K562 (cell line): Measurements from ENCODE around the gene KCNQ5. TPM values are rescaled to one million over a fixed set of nuclear protein-coding genes. Genes with fewer than 3 reads are reported as not detected.

Source experiments
- ATAC-seq: fragments of 200-7000 bp; cut with Tn5 transposase; 3 replicates; pipeline ENCODE4 v1.9.1; 2020; ENCODE audit warnings: moderate library complexity
- BruUV-seq: library from RNA; stranded (reverse); fragments of 400-500 nt; replicated peaks from 2 replicates; lab custom pipeline; 2021; lab: Mats Ljungman, UMichigan
- CTCF ChIA-PET: fragments of 300-600 bp; formaldehyde crosslinking; extraction: SDS; loops from one replicate; lab custom pipeline; 2021; ENCODE audit warnings: low intra/inter-chr PET ratio; lab: Yijun Ruan, JAX
- POLR2A ChIA-PET: fragments of 300-600, 350-650 bp; sonication (Branson Sonifier 250); formaldehyde crosslinking; extraction: SDS; loops from one replicate; lab custom pipeline; 2021; ENCODE audit warnings: antibody characterized with exemption, inconsistent platforms; lab: Yijun Ruan, JAX
- DNase-seq, 4 experiments: peaks; one replicate each; pipeline versions ENCODE4 v3.0.0 to v3.0.0-alpha.2; 2011 to 2018; ENCODE audit warnings: low spot score in 3 of 4, mixed read lengths in 3 of 4; ENCODE audit errors: extremely low read depth in 1 of 4
- FAIRE-seq: peaks from 2 replicates; lab custom pipeline; 2011; peaks lifted over from hg19 to GRCh38; lab: Jason Lieb, UNC
- H2AFZ ChIP-seq: 2 replicates; pipeline ENCODE4 v1.6.0; 2011; ENCODE audit warnings: low read depth, low read length, control low read depth, inconsistent platforms
- H3K27ac ChIP-seq: fragments of 200-600 bp; 3 replicates; pipeline ENCODE4 v1.8.0; 2011; ENCODE audit warnings: low read depth, mild to moderate bottlenecking, control low read depth, inconsistent platforms, low read length, moderate library complexity, mixed read lengths; ENCODE audit errors: extremely low read depth
- H3K27me3 ChIP-seq, 2 experiments: fragments of 300-600 bp in 1 of 2; 2 replicates in 1 of 2; 3 replicates in 1 of 2; pipeline versions ENCODE4 v1.6.0 to v1.8.0; 2011; ENCODE audit warnings: inconsistent platforms in 2 of 2, low read length in 2 of 2, mild to moderate bottlenecking in 1 of 2, mixed read lengths in 1 of 2, moderate library complexity in 1 of 2; ENCODE audit not compliant: control insufficient read depth in 2 of 2, insufficient read depth in 2 of 2
- H3K36me3 ChIP-seq: fragments of 300-600 bp; 3 replicates; pipeline ENCODE4 v1.8.0; 2011; ENCODE audit warnings: mild to moderate bottlenecking, low read length, inconsistent platforms; ENCODE audit not compliant: control insufficient read depth, insufficient read depth
- H3K4me1 ChIP-seq, 2 experiments: fragments of 200-600 bp in 1 of 2; replicated peaks in 1 of 2; 2 replicates in 1 of 2; 3 replicates in 1 of 2; pipeline versions ENCODE4 v1.5.1 to v1.8.0; 2011; ENCODE audit warnings: inconsistent platforms in 2 of 2, low read length in 2 of 2, mild to moderate bottlenecking in 1 of 2, mixed read lengths in 1 of 2, moderate library complexity in 1 of 2; ENCODE audit not compliant: control insufficient read depth in 2 of 2, insufficient read depth in 2 of 2
- H3K4me2 ChIP-seq: 2 replicates; pipeline ENCODE4 v1.6.1; 2011; ENCODE audit warnings: low read length, control low read depth, inconsistent platforms, mixed read lengths; ENCODE audit not compliant: insufficient read depth
- H3K4me3 ChIP-seq: fragments of 200-600 bp; sonication (generic), shearing (Covaris generic); 2 replicates; pipeline ENCODE4 v1.5.1; 2016; ENCODE audit warnings: control low read depth, inconsistent platforms
- H3K79me2 ChIP-seq: fragments of 200-600 bp; 3 replicates; pipeline ENCODE4 v1.8.0; 2011; ENCODE audit warnings: low read length, inconsistent platforms; ENCODE audit not compliant: control insufficient read depth, insufficient read depth
- H3K9ac ChIP-seq, 2 experiments: 2 replicates each; pipeline versions ENCODE4 v1.6.0 to v1.6.1; 2011; ENCODE audit warnings: low read depth in 2 of 2, low read length in 2 of 2, control low read depth in 1 of 2, inconsistent platforms in 1 of 2, mild to moderate bottlenecking in 1 of 2, mixed read lengths in 1 of 2; ENCODE audit not compliant: insufficient read depth in 1 of 2
- H3K9me1 ChIP-seq: one replicate; pipeline ENCODE4 v1.6.0; 2011; ENCODE audit warnings: inconsistent platforms, mild to moderate bottlenecking, low read length, moderate library complexity; ENCODE audit not compliant: control insufficient read depth, insufficient read depth
- H3K9me3 ChIP-seq: replicated peaks from 2 replicates; pipeline ENCODE4 v1.5.1; 2011; ENCODE audit warnings: low read depth, low read length, inconsistent platforms; ENCODE audit not compliant: control insufficient read depth, insufficient read depth
- H4K20me1 ChIP-seq: replicated peaks from 2 replicates; pipeline ENCODE4 v1.6.1; 2011; ENCODE audit warnings: low read length, inconsistent platforms, mixed read lengths; ENCODE audit not compliant: control insufficient read depth, insufficient read depth
- BHLHE40 ChIP-seq: IDR thresholded peaks from 2 replicates; pipeline ENCODE4 v1.6.1; 2011; ENCODE audit warnings: low read length, improper control_type of control experiment
- BRF1 ChIP-seq: IDR thresholded peaks from 3 replicates; pipeline ENCODE4 v1.6.1; 2011; ENCODE audit warnings: borderline replicate concordance, mild to moderate bottlenecking; ENCODE audit not compliant: insufficient read length; ENCODE audit errors: extremely low read depth
- NFIX ChIP-seq: fragments of 250-450 bp; sonication (Bioruptor Pico); IDR thresholded peaks from 2 replicates; pipeline ENCODE4 v1.4.0; 2020; ENCODE audit warnings: low read depth, mild to moderate bottlenecking, moderate library complexity
- WGBS: fragments of 100-300 bp; shearing (Covaris generic); methylation state at CpG from one replicate; pipeline ENCODE4 v1.1.6; 2016; ENCODE audit warnings: low coverage, mixed read lengths; ENCODE audit not compliant: insufficient coverage; ENCODE audit errors: missing lambda C conversion rate; 5-methylcytosine and 5-hydroxymethylcytosine counted together
- in situ Hi-C: fragments of 300-500 bp; cut with MboI; formaldehyde crosslinking; loops from 4 replicates; pipeline ENCODE4 v1.15.0; 2018; ENCODE audit warnings: inconsistent platforms, mixed read lengths
- intact Hi-C: fragments of 100-400 bp; cut with micrococcal nuclease; formaldehyde crosslinking; loops from 2 replicates; pipeline ENCODE4 v1.14.2; 2022
- polyA plus RNA-seq, 8 experiments: library from polyadenylated mRNA; depleted of rRNA in 4 of 8; stranded (reverse) in 5 of 8; unstranded in 3 of 8; fragments of >200 nt; fragmentation: Nextera tagmentation in 2 of 8; fragmentation: Illumina TruSeq in 1 of 8; extraction: Ambion mirVana in 2 of 8; extraction: Trizol in 1 of 8; gene quantifications; 2 replicates each; pipeline versions ENCODE4 v1.2.1 to v1.2.3, GENCODE V29; 2011 to 2014; ENCODE audit warnings: inconsistent platforms in 1 of 8, missing spikeins in 1 of 8
- total RNA-seq, 7 experiments: library from RNA; depleted of rRNA in 6 of 7; stranded (reverse); fragments of >200 nt in 6 of 7; fragmentation: Illumina TruSeq in 2 of 7; extraction: Trizol in 2 of 7; gene quantifications; 2 replicates each; pipeline versions ENCODE4 v1.2.1 to v1.2.3, GENCODE V29; 2011 to 2021; ENCODE audit warnings: low replicate concordance in 1 of 7
- TF ChIP-seq, protein P1 (sequence below): fragments of 450-650 bp; IDR thresholded peaks from 2 replicates; pipeline ENCODE4 v1.6.1; 2017; ENCODE audit warnings: antibody characterized with exemption, mild to moderate bottlenecking
- TF ChIP-seq, protein P2 (sequence below): fragments of 450-650 bp; IDR thresholded peaks from 2 replicates; pipeline ENCODE4 v1.6.1; 2016; ENCODE audit warnings: mild to moderate bottlenecking, moderate library complexity

The KCNQ5 gene
- total and polyA plus RNA-seq, 9 of the 15 experiments (the other 6 are each of a cell fraction or from before 2014, with no cell fraction given): 0.31 to 5.9 (median 2.6) TPM

DNA sequence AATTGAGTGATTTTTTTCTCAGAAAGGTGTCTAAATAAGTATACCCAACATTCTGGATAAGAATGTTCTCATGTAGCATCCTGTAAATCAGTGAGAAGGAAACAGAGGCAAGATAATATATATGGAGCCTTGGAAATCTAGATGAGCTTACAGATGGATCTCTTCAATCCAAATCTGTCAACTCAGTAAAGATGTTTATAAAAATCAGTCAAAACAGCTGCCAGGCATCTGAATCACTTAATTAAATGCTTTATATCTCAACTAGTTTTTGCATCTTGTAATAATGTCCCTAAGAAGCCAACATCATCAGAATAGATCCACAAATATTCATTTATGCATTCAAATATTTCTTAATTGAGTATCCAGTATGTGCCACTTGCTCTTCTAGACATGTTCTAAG is 303.3 kb downstream of the KCNQ5 start (continued):
- no peak for TF ChIP-seq BRF1
- no peak for TF ChIP-seq BHLHE40
- no peak for TF ChIP-seq NFIX (CRISPR knock-in tag)
- TF ChIP-seq, protein P1, sequence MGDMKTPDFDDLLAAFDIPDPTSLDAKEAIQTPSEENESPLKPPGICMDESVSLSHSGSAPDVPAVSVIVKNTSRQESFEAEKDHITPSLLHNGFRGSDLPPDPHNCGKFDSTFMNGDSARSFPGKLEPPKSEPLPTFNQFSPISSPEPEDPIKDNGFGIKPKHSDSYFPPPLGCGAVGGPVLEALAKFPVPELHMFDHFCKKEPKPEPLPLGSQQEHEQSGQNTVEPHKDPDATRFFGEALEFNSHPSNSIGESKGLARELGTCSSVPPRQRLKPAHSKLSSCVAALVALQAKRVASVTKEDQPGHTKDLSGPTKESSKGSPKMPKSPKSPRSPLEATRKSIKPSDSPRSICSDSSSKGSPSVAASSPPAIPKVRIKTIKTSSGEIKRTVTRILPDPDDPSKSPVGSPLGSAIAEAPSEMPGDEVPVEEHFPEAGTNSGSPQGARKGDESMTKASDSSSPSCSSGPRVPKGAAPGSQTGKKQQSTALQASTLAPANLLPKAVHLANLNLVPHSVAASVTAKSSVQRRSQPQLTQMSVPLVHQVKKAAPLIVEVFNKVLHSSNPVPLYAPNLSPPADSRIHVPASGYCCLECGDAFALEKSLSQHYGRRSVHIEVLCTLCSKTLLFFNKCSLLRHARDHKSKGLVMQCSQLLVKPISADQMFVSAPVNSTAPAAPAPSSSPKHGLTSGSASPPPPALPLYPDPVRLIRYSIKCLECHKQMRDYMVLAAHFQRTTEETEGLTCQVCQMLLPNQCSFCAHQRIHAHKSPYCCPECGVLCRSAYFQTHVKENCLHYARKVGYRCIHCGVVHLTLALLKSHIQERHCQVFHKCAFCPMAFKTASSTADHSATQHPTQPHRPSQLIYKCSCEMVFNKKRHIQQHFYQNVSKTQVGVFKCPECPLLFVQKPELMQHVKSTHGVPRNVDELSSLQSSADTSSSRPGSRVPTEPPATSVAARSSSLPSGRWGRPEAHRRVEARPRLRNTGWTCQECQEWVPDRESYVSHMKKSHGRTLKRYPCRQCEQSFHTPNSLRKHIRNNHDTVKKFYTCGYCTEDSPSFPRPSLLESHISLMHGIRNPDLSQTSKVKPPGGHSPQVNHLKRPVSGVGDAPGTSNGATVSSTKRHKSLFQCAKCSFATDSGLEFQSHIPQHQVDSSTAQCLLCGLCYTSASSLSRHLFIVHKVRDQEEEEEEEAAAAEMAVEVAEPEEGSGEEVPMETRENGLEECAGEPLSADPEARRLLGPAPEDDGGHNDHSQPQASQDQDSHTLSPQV: no peak

DNA sequence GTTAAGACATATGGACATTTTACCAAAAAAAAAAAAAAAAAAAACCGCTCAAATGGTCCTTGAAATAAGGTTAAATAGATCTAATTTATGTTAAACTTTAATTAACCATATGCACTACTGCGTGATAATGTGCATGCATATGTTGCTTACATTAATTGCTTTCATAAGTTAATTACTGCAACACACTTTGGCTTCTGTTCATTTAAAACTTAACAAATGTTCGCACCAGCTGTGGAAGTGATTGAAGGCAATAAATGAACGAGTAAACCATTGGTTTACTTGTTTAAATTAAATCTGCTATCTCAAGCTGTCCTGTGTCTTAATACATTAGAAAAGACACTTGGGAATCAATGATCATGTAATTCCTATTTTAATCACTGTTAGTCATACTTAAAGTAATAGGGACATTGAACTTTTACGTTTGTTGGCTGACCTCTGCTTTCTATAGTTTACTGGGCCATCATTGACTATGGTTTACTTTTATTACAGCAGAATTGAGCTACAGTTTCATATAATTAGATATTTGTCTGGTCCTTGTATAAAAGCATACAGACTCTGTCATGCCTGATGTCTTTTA is 308.8 kb downstream of the KCNQ5 start:
- H3K36me3 ChIP-seq: no peaks in the 10 kb centered on the region
- ATAC-seq (no peak), DNase-seq (no peak), FAIRE-seq (no peak)
- no peak overlapping the region for H3K4me2 ChIP-seq
- H3K4me1 ChIP-seq: no peaks in the 10 kb centered on the region
- in situ Hi-C loops (no loop called here), intact Hi-C loops (no loop called here)
- no peak overlapping the region for H2AFZ ChIP-seq
- ChIA-PET CTCF (no interaction called here), POLR2A (no interaction called here)
- no peaks in the 10 kb centered on the region for H3K79me2 ChIP-seq
- no peaks in the 10 kb centered on the region for H3K27me3 ChIP-seq
- H4K20me1 ChIP-seq: no peaks in the 10 kb centered on the region
- H3K4me3 ChIP-seq: no peak overlapping the region
- H3K9me1 ChIP-seq: no peaks in the 10 kb centered on the region
- BruUV-seq: no TSS peak
- H3K27ac ChIP-seq: no peak overlapping the region
- H3K9ac ChIP-seq: no peak overlapping the region
- no peaks in the 10 kb centered on the region for H3K9me3 ChIP-seq
- 13% methylated on average over 5 of the region's 5 CpGs for WGBS
- TF ChIP-seq, protein P2, sequence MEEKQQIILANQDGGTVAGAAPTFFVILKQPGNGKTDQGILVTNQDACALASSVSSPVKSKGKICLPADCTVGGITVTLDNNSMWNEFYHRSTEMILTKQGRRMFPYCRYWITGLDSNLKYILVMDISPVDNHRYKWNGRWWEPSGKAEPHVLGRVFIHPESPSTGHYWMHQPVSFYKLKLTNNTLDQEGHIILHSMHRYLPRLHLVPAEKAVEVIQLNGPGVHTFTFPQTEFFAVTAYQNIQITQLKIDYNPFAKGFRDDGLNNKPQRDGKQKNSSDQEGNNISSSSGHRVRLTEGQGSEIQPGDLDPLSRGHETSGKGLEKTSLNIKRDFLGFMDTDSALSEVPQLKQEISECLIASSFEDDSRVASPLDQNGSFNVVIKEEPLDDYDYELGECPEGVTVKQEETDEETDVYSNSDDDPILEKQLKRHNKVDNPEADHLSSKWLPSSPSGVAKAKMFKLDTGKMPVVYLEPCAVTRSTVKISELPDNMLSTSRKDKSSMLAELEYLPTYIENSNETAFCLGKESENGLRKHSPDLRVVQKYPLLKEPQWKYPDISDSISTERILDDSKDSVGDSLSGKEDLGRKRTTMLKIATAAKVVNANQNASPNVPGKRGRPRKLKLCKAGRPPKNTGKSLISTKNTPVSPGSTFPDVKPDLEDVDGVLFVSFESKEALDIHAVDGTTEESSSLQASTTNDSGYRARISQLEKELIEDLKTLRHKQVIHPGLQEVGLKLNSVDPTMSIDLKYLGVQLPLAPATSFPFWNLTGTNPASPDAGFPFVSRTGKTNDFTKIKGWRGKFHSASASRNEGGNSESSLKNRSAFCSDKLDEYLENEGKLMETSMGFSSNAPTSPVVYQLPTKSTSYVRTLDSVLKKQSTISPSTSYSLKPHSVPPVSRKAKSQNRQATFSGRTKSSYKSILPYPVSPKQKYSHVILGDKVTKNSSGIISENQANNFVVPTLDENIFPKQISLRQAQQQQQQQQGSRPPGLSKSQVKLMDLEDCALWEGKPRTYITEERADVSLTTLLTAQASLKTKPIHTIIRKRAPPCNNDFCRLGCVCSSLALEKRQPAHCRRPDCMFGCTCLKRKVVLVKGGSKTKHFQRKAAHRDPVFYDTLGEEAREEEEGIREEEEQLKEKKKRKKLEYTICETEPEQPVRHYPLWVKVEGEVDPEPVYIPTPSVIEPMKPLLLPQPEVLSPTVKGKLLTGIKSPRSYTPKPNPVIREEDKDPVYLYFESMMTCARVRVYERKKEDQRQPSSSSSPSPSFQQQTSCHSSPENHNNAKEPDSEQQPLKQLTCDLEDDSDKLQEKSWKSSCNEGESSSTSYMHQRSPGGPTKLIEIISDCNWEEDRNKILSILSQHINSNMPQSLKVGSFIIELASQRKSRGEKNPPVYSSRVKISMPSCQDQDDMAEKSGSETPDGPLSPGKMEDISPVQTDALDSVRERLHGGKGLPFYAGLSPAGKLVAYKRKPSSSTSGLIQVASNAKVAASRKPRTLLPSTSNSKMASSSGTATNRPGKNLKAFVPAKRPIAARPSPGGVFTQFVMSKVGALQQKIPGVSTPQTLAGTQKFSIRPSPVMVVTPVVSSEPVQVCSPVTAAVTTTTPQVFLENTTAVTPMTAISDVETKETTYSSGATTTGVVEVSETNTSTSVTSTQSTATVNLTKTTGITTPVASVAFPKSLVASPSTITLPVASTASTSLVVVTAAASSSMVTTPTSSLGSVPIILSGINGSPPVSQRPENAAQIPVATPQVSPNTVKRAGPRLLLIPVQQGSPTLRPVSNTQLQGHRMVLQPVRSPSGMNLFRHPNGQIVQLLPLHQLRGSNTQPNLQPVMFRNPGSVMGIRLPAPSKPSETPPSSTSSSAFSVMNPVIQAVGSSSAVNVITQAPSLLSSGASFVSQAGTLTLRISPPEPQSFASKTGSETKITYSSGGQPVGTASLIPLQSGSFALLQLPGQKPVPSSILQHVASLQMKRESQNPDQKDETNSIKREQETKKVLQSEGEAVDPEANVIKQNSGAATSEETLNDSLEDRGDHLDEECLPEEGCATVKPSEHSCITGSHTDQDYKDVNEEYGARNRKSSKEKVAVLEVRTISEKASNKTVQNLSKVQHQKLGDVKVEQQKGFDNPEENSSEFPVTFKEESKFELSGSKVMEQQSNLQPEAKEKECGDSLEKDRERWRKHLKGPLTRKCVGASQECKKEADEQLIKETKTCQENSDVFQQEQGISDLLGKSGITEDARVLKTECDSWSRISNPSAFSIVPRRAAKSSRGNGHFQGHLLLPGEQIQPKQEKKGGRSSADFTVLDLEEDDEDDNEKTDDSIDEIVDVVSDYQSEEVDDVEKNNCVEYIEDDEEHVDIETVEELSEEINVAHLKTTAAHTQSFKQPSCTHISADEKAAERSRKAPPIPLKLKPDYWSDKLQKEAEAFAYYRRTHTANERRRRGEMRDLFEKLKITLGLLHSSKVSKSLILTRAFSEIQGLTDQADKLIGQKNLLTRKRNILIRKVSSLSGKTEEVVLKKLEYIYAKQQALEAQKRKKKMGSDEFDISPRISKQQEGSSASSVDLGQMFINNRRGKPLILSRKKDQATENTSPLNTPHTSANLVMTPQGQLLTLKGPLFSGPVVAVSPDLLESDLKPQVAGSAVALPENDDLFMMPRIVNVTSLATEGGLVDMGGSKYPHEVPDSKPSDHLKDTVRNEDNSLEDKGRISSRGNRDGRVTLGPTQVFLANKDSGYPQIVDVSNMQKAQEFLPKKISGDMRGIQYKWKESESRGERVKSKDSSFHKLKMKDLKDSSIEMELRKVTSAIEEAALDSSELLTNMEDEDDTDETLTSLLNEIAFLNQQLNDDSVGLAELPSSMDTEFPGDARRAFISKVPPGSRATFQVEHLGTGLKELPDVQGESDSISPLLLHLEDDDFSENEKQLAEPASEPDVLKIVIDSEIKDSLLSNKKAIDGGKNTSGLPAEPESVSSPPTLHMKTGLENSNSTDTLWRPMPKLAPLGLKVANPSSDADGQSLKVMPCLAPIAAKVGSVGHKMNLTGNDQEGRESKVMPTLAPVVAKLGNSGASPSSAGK: no peak
